GM12892 (cell line): ENCODE data around the gene CRIP2.

Experiments
- DNase-seq: peaks from one replicate; pipeline ENCODE4 v3.0.0; 2011; ENCODE audit not compliant: insufficient read length
- FAIRE-seq: peaks from 2 replicates; lab custom pipeline; 2011; peaks lifted over from hg19 to GRCh38; lab: Jason Lieb, UNC
- POLR2A ChIP-seq: IDR thresholded peaks from 2 replicates; pipeline ENCODE4 v1.6.1; 2011; ENCODE audit warnings: low read depth, low read length, control low read depth
- POLR2AphosphoS5 ChIP-seq: IDR thresholded peaks from 2 replicates; pipeline ENCODE4 v1.6.1; 2011; ENCODE audit warnings: low read depth, low read length, control low read depth
- TAF1 ChIP-seq: IDR thresholded peaks from 2 replicates; pipeline ENCODE4 v1.6.1; 2011; ENCODE audit warnings: low read depth, mild to moderate bottlenecking, control low read depth, low read length, borderline replicate concordance

Gene CRIP2

DNA sequence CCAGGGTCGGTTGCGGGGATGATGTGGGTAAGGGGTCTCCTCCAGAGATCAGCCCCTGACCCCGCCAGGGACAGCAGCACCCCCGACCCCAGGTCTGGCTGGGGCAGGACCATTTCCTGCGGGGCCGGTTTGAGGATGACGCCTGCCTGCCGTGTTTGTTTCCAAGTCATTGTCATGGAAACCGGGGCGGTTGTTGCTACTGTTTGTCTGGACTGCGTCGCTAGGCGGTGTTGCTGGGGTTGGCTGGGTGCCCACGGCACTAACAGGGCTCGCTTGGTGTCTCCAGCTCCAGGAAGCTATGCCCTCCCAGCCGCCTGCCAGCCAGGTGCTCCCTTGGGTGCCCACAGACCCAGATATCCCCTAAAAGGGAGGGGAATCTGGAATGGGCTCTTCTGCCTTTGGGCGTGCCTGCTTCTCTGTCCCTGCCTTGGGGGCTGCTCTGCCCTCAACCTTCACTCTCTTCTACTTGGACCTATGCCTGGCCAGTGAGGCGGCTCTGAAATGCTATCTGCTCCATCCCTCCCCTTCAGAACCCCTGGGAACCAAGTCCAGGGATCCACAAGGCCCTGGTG lies 7.4 kb downstream of the CRIP2 start:
- DNase-seq (peak; percentile 97), FAIRE-seq (peak; percentile 94)
- TF ChIP-seq POLR2AphosphoS5: no peak
- TF ChIP-seq TAF1: no peak
- TF ChIP-seq POLR2A: no peak

- TF ChIP-seq POLR2AphosphoS5 (no peak), POLR2A (no peak), TAF1 (no peak)
- FAIRE-seq (no peak), DNase-seq (no peak)
These were observed 8.0 kb downstream of the CRIP2 start for GRCh38 chr14:105482486-105483110.

- no peak for TF ChIP-seq TAF1
- no peak for TF ChIP-seq POLR2A
- no peak for TF ChIP-seq POLR2AphosphoS5
- DNase-seq (no peak), FAIRE-seq (no peak)
These were observed 8.9 kb downstream of the CRIP2 start for GRCh38 chr14:105483300-105484068.

- DNase-seq (no peak), FAIRE-seq (no peak)
- TF ChIP-seq POLR2A (no peak), TAF1 (no peak), POLR2AphosphoS5 (no peak)
These were observed 9.7 kb downstream of the CRIP2 start for GRCh38 chr14:105484069-105484996.

DNA sequence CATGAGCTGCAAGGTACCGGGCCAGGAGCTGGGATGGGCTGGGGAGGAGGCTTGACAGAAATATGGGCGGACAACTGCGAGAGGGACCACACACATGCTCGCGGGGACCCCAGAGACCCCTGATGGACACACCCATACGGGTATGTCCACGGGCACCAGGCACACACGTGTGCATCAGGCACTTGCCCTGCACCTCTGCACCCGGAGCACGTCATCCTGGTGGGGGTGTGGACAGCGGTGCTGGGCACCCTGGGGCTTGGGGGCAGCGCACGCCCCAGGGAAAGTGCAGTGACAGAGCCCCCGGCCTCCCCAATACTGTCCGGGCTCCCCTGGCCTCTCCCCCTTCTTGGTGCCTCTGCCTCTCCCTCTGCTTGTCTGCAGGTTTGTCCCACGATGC lies 10.4 kb downstream of the CRIP2 start:
- no peak for TF ChIP-seq POLR2A
- TF ChIP-seq POLR2AphosphoS5: no peak
- no peak for TF ChIP-seq TAF1
- DNase-seq: no peak
- FAIRE-seq: no peak

DNA sequence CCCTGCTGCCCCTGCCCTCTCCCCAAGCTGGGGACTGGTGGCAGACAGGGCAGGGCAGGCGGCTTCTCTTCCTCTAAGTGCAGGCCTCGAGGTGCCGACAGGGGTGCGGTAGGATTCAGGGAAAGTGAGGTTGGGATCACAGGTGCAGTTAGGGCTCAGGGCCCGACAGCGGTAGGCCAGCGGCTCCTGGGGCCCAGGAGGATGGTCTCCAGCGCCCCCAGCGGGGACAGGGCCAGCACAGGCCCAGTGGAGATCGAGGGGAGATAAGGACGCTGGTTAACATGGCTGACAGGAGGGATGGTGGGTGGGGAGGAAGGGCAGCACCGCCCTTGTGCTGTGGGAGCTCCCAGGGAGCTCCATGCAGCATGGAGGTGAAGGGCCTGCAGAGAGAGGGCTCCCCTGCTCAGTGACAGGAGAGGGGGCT lies 11.1 kb downstream of the CRIP2 start:
- no peak for DNase-seq
- no peak for TF ChIP-seq POLR2AphosphoS5
- TF ChIP-seq POLR2A: no peak
- TF ChIP-seq TAF1: no peak

GRCh38 chr14:105486163-105486973 lies 11.7 kb downstream of the CRIP2 start, which contains the start of gene CRIP1:
TSS of gene CRIP1 (plus strand) at chr14:105486886. CDS start at chr14:105487260, 374 bp downstream.
- DNase-seq: no peak
- TF ChIP-seq POLR2AphosphoS5: no peak
- TF ChIP-seq POLR2A: no peak
- no peak for TF ChIP-seq TAF1
- peak; percentile 87 for FAIRE-seq

More for the DNA sequence above, 11.1 kb downstream of the CRIP2 start:
- FAIRE-seq: peak; percentile 76

- FAIRE-seq: no peak
- no peak for DNase-seq
- TF ChIP-seq POLR2A (peak; percentile 61; the same call in 1 of the 2 replicates), TAF1 (no peak)
These were observed 12.4 kb downstream of the CRIP2 start for GRCh38 chr14:105486974-105487448.

- FAIRE-seq (peak; percentile 64), DNase-seq (no peak)
- TF ChIP-seq POLR2A: no peak
- no peak; the same call in 1 of the 2 replicates for TF ChIP-seq POLR2AphosphoS5
- TF ChIP-seq TAF1: no peak
These were observed 12.9 kb downstream of the CRIP2 start for GRCh38 chr14:105487449-105487985.
